HepG2 (cell line): ENCODE measurements around the gene ARG2. TPM values are rescaled to one million over a fixed set of nuclear protein-coding genes. Genes with fewer than 3 reads are reported as not detected.
A peak's percentile ranks its signal among the peaks of the same experiment; 100 is the strongest.

Source experiments
- BRD4 ChIP-seq: sonication (generic); formaldehyde crosslinking; IDR thresholded peaks from 2 replicates; pipeline ENCODE4 v1.4.0; 2020; ENCODE audit warnings: missing genetic modification reagents
- FIP1L1 ChIP-seq: fragments of 200-400 bp; formaldehyde crosslinking; IDR thresholded peaks from 2 replicates; pipeline ENCODE4 v1.6.1; 2018; ENCODE audit warnings: low read depth, mild to moderate bottlenecking, low read length, moderate library complexity, borderline replicate concordance; ENCODE audit not compliant: insufficient read depth
- FOXO1 ChIP-seq: sonication (generic); formaldehyde crosslinking; IDR thresholded peaks from 2 replicates; pipeline ENCODE4 v1.4.0; 2020; ENCODE audit warnings: missing genetic modification reagents
- MIER2 ChIP-seq: IDR thresholded peaks from 2 replicates; pipeline ENCODE4 v1.6.1; 2016; ENCODE audit warnings: missing biosample characterization, missing genetic modification reagents
- NAIF1 ChIP-seq: sonication (generic); formaldehyde crosslinking; IDR thresholded peaks from 2 replicates; pipeline ENCODE4 v1.5.0; 2020; ENCODE audit warnings: mild to moderate bottlenecking, missing genetic modification reagents, borderline replicate concordance
- NCOA5 ChIP-seq: sonication (generic); formaldehyde crosslinking; IDR thresholded peaks from 2 replicates; pipeline ENCODE4 v1.4.0; 2020; ENCODE audit warnings: missing genetic modification reagents
- U2AF2 ChIP-seq: fragments of 200-400 bp; formaldehyde crosslinking; IDR thresholded peaks from 2 replicates; pipeline ENCODE4 v1.6.1; 2017; ENCODE audit warnings: low read depth, mild to moderate bottlenecking, low read length
- ZBTB20 ChIP-seq: sonication (generic); formaldehyde crosslinking; IDR thresholded peaks from 2 replicates; pipeline ENCODE4 v1.8.1; 2023; ENCODE audit warnings: missing genetic modification reagents, low read depth, mild to moderate bottlenecking, borderline replicate concordance
- ZNF446 ChIP-seq: sonication (generic); formaldehyde crosslinking; IDR thresholded peaks from 2 replicates; pipeline ENCODE4 v1.5.0; 2020; ENCODE audit warnings: mild to moderate bottlenecking, missing genetic modification reagents
- ZNF460 ChIP-seq: sonication (generic); formaldehyde crosslinking; IDR thresholded peaks from 2 replicates; pipeline ENCODE4 v1.5.1; 2020; ENCODE audit warnings: missing genetic modification reagents, mild to moderate bottlenecking, borderline replicate concordance
- ZNF570 ChIP-seq: sonication (generic); formaldehyde crosslinking; IDR thresholded peaks from 2 replicates; pipeline ENCODE4 v1.4.0; 2020; ENCODE audit warnings: mild to moderate bottlenecking, missing genetic modification reagents, borderline replicate concordance
- ZNF614 ChIP-seq: IDR thresholded peaks from 2 replicates; pipeline ENCODE4 v1.6.1; 2018; ENCODE audit warnings: missing biosample characterization, missing genetic modification reagents, inconsistent platforms, borderline replicate concordance
- ZNF737 ChIP-seq: sonication (generic); formaldehyde crosslinking; IDR thresholded peaks from 2 replicates; pipeline ENCODE4 v1.5.0; 2020; ENCODE audit warnings: missing genetic modification reagents, mild to moderate bottlenecking, borderline replicate concordance
- polyA plus RNA-seq, 8 experiments: library from polyadenylated mRNA; depleted of rRNA in 3 of 8; stranded (reverse) in 7 of 8; unstranded in 1 of 8; fragments of >200 nt; fragmentation: Illumina TruSeq in 4 of 8; extraction: Trizol in 4 of 8; gene quantifications; 2 replicates each; pipeline versions ENCODE4 v1.2.1 to v1.2.3, GENCODE V29; 2011 to 2016; ENCODE audit warnings: low read depth in 4 of 8, missing spikeins in 1 of 8, mixed read lengths in 1 of 8; ENCODE audit not compliant: insufficient read depth in 1 of 8
- total RNA-seq, 5 experiments: library from RNA; depleted of rRNA; stranded (reverse); fragments of >200 nt; fragmentation: Illumina TruSeq; extraction: Trizol; gene quantifications; 2 replicates each; pipeline ENCODE4 v1.2.3, GENCODE V29; 2016; ENCODE audit warnings: low read depth in 1 of 5
- TF ChIP-seq, protein P1 (sequence below): sonication (generic); formaldehyde crosslinking; IDR thresholded peaks from 2 replicates; pipeline ENCODE4 v1.5.0; 2020; ENCODE audit warnings: mild to moderate bottlenecking, missing genetic modification reagents, borderline replicate concordance
- TF ChIP-seq, protein P2 (sequence below): sonication (generic); formaldehyde crosslinking; IDR thresholded peaks from 2 replicates; pipeline ENCODE4 v1.5.0; 2020; ENCODE audit warnings: mild to moderate bottlenecking, low read depth, missing genetic modification reagents, borderline replicate concordance
- TF ChIP-seq, protein P3 (sequence below): IDR thresholded peaks from 2 replicates; pipeline ENCODE4 v1.6.1; 2016; ENCODE audit warnings: control low read depth
- TF ChIP-seq, protein P4 (sequence below): sonication (generic); formaldehyde crosslinking; IDR thresholded peaks from 2 replicates; pipeline ENCODE4 v1.5.0; 2020; ENCODE audit warnings: mild to moderate bottlenecking, missing genetic modification reagents, borderline replicate concordance

The ARG2 gene
- total and polyA plus RNA-seq, 2 of the 13 experiments (the other 11 are each of a cell fraction or from before 2014, with no cell fraction given), result 37.5 to 73.6 TPM

DNA sequence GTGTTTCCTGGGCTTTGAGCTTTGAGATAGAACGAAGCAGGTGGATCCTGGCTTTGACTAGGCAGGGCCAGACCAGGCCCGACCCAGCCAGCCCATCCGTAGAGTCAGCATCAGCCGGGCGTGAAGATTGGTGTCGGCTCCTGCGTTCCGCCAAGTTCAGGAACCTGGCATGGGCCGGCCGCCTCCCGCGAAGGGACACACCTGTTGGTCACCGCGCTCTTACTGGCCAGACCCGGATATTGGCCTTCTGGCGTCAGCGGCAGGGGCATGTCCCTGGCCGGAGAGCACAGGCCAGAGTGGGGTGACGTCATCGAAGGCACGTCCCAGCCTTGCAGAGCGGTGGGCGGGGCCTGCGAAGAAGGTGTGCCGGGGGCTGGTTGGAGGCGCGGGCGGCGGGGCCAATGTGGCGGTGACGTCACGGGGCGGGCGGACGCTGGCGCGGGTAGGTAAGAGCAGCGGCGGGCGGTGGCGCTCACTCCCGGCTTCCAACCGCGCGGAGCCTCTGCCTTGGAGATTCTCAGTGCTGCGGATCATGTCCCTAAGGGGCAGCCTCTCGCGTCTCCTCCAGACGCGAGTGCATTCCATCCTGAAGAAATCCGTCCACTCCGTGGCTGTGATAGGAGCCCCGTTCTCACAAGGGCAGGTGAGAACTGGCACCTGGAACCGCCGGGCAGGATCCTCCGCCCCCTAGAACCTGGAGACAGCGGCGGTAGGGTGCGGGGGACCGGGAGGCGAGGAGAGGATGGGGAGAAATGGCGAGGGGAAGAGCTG, at the start of gene ARG2 (continued):
- TF ChIP-seq ZNF460 (CRISPR knock-in tag) (no peak), ZNF570 (no peak), FIP1L1 (no peak), ZBTB20 (peak; percentile 22; the same call in 1 of the 2 replicates), NAIF1 (CRISPR knock-in tag) (no peak; the same call in 1 of the 2 replicates), ZNF446 (CRISPR knock-in tag) (no peak), FOXO1 (CRISPR knock-in tag) (peak; percentile 47; the same call in 1 of the 2 replicates), ZNF737 (CRISPR knock-in tag) (no peak), U2AF2 (no peak), BRD4 (CRISPR knock-in tag) (no peak), ZNF614 (CRISPR knock-in tag) (peak; percentile 48; the same call in 1 of the 2 replicates), MIER2 (CRISPR knock-in tag) (no peak), NCOA5 (CRISPR knock-in tag) (no peak)
- TF ChIP-seq, protein P1, sequence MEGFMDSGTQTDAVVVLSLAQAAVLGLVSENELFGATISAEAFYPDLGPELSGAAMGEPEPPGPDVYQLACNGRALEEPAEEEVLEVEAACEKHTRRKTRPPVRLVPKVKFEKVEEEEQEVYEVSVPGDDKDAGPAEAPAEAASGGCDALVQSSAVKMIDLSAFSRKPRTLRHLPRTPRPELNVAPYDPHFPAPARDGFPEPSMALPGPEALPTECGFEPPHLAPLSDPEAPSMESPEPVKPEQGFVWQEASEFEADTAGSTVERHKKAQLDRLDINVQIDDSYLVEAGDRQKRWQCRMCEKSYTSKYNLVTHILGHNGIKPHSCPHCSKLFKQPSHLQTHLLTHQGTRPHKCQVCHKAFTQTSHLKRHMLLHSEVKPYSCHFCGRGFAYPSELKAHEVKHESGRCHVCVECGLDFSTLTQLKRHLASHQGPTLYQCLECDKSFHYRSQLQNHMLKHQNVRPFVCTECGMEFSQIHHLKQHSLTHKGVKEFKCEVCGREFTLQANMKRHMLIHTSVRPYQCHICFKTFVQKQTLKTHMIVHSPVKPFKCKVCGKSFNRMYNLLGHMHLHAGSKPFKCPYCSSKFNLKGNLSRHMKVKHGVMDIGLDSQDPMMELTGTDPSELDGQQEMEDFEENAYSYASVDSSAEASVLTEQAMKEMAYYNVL (CRISPR knock-in tag), result no peak; the same call in 1 of the 2 replicates
- TF ChIP-seq, protein P2, sequence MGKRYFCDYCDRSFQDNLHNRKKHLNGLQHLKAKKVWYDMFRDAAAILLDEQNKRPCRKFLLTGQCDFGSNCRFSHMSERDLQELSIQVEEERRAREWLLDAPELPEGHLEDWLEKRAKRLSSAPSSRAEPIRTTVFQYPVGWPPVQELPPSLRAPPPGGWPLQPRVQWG (CRISPR knock-in tag), result no peak
- TF ChIP-seq, protein P3, sequence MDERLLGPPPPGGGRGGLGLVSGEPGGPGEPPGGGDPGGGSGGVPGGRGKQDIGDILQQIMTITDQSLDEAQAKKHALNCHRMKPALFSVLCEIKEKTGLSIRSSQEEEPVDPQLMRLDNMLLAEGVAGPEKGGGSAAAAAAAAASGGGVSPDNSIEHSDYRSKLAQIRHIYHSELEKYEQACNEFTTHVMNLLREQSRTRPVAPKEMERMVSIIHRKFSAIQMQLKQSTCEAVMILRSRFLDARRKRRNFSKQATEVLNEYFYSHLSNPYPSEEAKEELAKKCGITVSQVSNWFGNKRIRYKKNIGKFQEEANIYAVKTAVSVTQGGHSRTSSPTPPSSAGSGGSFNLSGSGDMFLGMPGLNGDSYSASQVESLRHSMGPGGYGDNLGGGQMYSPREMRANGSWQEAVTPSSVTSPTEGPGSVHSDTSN (CRISPR knock-in tag), result no peak
- TF ChIP-seq, protein P4, sequence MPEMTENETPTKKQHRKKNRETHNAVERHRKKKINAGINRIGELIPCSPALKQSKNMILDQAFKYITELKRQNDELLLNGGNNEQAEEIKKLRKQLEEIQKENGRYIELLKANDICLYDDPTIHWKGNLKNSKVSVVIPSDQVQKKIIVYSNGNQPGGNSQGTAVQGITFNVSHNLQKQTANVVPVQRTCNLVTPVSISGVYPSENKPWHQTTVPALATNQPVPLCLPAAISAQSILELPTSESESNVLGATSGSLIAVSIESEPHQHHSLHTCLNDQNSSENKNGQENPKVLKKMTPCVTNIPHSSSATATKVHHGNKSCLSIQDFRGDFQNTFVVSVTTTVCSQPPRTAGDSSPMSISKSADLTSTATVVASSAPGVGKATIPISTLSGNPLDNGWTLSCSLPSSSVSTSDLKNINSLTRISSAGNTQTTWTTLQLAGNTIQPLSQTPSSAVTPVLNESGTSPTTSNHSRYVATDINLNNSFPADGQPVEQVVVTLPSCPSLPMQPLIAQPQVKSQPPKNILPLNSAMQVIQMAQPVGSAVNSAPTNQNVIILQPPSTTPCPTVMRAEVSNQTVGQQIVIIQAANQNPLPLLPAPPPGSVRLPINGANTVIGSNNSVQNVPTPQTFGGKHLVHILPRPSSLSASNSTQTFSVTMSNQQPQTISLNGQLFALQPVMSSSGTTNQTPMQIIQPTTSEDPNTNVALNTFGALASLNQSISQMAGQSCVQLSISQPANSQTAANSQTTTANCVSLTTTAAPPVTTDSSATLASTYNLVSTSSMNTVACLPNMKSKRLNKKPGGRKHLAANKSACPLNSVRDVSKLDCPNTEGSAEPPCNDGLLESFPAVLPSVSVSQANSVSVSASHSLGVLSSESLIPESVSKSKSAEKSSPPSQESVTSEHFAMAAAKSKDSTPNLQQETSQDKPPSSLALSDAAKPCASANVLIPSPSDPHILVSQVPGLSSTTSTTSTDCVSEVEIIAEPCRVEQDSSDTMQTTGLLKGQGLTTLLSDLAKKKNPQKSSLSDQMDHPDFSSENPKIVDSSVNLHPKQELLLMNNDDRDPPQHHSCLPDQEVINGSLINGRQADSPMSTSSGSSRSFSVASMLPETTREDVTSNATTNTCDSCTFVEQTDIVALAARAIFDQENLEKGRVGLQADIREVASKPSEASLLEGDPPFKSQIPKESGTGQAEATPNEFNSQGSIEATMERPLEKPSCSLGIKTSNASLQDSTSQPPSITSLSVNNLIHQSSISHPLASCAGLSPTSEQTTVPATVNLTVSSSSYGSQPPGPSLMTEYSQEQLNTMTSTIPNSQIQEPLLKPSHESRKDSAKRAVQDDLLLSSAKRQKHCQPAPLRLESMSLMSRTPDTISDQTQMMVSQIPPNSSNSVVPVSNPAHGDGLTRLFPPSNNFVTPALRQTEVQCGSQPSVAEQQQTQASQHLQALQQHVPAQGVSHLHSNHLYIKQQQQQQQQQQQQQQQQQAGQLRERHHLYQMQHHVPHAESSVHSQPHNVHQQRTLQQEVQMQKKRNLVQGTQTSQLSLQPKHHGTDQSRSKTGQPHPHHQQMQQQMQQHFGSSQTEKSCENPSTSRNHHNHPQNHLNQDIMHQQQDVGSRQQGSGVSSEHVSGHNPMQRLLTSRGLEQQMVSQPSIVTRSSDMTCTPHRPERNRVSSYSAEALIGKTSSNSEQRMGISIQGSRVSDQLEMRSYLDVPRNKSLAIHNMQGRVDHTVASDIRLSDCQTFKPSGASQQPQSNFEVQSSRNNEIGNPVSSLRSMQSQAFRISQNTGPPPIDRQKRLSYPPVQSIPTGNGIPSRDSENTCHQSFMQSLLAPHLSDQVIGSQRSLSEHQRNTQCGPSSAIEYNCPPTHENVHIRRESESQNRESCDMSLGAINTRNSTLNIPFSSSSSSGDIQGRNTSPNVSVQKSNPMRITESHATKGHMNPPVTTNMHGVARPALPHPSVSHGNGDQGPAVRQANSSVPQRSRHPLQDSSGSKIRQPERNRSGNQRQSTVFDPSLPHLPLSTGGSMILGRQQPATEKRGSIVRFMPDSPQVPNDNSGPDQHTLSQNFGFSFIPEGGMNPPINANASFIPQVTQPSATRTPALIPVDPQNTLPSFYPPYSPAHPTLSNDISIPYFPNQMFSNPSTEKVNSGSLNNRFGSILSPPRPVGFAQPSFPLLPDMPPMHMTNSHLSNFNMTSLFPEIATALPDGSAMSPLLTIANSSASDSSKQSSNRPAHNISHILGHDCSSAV (CRISPR knock-in tag), result no peak
